Measurements from ENCODE around the gene CFAP69.

GRCh38 chr7:90212149-90212495, 32.9 kb upstream of the CFAP69 start:
- TF ChIP-seq CTCF (conservative IDR thresholded peaks at IDR 0.05 in 1 of 2, IDR thresholded peaks at IDR 0.05 in 1 of 2; ENCODE audit: low read depth in 1 of 2, low read length in 2 of 2), result no peak
- no peak for TF ChIP-seq EZH2 (IDR thresholded peaks at IDR 0.05; ENCODE audit: low read length, missing control alignments)
